Cardiac fibroblast (primary cell): Measurements from ENCODE around the gene CTTNBP2NL.
A peak's percentile ranks its signal among the peaks of the same experiment; 100 is the strongest.

ENCODE experiments used
- DNase-seq, 2 donors: peaks; one replicate each; pipeline versions ENCODE4 v3.0.0 to v3.0.0-alpha.2; 2010; ENCODE audit warnings: low read depth in 2 of 2
- H3K4me3 ChIP-seq, 2 donors: replicated peaks in 1 of 2; 1 replicate in 1 of 2; 2 replicates in 1 of 2; pipeline ENCODE4 v1.5.1; 2011; ENCODE audit warnings: low read depth in 2 of 2, low read length in 2 of 2, mild to moderate bottlenecking in 2 of 2, moderate library complexity in 1 of 2
- TF ChIP-seq, protein P1 (sequence below): IDR thresholded peaks from one replicate; pipeline ENCODE4 v1.5.1; 2011; ENCODE audit warnings: low read depth, mild to moderate bottlenecking, low read length, inconsistent platforms

Gene CTTNBP2NL

GRCh38 chr1:112501810-112502641 lies 106.0 kb downstream of the CTTNBP2NL start:
- TF ChIP-seq, protein P1, sequence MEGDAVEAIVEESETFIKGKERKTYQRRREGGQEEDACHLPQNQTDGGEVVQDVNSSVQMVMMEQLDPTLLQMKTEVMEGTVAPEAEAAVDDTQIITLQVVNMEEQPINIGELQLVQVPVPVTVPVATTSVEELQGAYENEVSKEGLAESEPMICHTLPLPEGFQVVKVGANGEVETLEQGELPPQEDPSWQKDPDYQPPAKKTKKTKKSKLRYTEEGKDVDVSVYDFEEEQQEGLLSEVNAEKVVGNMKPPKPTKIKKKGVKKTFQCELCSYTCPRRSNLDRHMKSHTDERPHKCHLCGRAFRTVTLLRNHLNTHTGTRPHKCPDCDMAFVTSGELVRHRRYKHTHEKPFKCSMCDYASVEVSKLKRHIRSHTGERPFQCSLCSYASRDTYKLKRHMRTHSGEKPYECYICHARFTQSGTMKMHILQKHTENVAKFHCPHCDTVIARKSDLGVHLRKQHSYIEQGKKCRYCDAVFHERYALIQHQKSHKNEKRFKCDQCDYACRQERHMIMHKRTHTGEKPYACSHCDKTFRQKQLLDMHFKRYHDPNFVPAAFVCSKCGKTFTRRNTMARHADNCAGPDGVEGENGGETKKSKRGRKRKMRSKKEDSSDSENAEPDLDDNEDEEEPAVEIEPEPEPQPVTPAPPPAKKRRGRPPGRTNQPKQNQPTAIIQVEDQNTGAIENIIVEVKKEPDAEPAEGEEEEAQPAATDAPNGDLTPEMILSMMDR = peak; percentile 90
- H3K4me3 ChIP-seq = peak overlapping the region; percentile 46 to 56
- DNase-seq = peak; percentile 72 to 82

GRCh38 chr1:112502826-112503225 lies 106.8 kb downstream of the CTTNBP2NL start:
- no peak overlapping the region for H3K4me3 ChIP-seq
- TF ChIP-seq, protein P1 = no peak
- peak in 1 of 2 donors; percentile 51 for DNase-seq

- H3K4me3 ChIP-seq = no peak overlapping the region
- DNase-seq = no peak
- TF ChIP-seq, protein P1 = no peak
These were observed 108.1 kb downstream of the CTTNBP2NL start for GRCh38 chr1:112504001-112504660.

DNA sequence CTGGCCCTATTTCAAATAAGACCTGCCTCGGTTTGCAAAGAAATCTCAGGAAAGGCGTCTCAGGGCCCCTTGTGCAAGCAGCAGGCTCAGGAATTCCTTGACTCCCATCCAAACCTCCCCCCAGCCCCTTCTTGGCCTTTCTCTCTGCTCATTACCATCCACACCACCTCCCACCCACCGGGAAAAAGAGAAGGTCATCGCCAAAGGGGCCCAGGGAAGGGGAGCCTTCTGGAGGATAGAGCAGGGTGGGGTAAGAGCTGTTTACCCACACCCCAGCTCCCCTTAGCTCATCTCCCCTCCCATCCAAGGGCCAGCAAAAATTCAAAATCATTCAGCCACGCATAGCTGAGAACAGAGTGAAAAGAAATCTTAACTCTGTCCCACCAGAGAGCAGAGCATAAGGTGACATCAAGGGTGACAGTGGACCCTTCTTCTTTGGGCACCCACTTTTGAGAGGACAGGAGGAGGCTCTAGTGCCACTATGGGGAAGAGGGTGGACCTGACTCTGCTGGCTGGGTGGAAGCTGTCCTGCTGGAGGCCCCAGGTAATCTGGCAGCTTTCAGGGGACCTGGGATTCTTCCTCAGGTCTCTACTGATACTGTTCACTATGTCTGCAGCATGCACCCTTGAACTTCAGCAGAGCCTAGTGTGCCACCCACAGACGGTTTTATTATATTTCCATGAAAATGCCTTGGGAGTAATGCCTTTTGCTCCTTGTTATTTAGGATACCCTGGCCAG lies 108.8 kb downstream of the CTTNBP2NL start:
- DNase-seq = no peak
- no peak overlapping the region for H3K4me3 ChIP-seq
- TF ChIP-seq, protein P1 = no peak

GRCh38 chr1:112505400-112505785 lies 109.4 kb downstream of the CTTNBP2NL start:
- DNase-seq = no peak
- TF ChIP-seq, protein P1 = no peak
- no peak overlapping the region for H3K4me3 ChIP-seq

- TF ChIP-seq, protein P1 = no peak
- no peak overlapping the region for H3K4me3 ChIP-seq
- no peak for DNase-seq
These were observed 109.9 kb downstream of the CTTNBP2NL start for GRCh38 chr1:112505878-112506277.
